ENCODE measurements around the gene EHD1.

- TF ChIP-seq, protein P1, sequence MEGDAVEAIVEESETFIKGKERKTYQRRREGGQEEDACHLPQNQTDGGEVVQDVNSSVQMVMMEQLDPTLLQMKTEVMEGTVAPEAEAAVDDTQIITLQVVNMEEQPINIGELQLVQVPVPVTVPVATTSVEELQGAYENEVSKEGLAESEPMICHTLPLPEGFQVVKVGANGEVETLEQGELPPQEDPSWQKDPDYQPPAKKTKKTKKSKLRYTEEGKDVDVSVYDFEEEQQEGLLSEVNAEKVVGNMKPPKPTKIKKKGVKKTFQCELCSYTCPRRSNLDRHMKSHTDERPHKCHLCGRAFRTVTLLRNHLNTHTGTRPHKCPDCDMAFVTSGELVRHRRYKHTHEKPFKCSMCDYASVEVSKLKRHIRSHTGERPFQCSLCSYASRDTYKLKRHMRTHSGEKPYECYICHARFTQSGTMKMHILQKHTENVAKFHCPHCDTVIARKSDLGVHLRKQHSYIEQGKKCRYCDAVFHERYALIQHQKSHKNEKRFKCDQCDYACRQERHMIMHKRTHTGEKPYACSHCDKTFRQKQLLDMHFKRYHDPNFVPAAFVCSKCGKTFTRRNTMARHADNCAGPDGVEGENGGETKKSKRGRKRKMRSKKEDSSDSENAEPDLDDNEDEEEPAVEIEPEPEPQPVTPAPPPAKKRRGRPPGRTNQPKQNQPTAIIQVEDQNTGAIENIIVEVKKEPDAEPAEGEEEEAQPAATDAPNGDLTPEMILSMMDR (IDR thresholded peaks at IDR 0.05; ENCODE audit: low read length): no peak
- TF ChIP-seq EZH2phosphoT487 (IDR thresholded peaks at IDR 0.05; ENCODE audit: low read length): no peak
Observed at GRCh38 chr11:64870893-64871466, 7.4 kb downstream of the EHD1 start.

Measured in MM.1S (cell line).